HG03354 (cell line): Measurements from ENCODE around the gene AP1B1.

Experiments
- ATAC-seq: cut with Tn5 transposase; IDR thresholded peaks from one replicate; pipeline ENCODE4 v1.9.1; 2021; ENCODE audit warnings: mild to moderate bottlenecking; ENCODE audit not compliant: unreplicated experiment, poor library complexity, severe bottlenecking

The AP1B1 gene

GRCh38 chr22:29336751-29337490 lies 51.4 kb downstream of the AP1B1 start:
- ATAC-seq, result no peak

- ATAC-seq, result no peak
Observed at GRCh38 chr22:29335656-29336055, 52.7 kb downstream of the AP1B1 start.

- no peak for ATAC-seq
Observed at GRCh38 chr22:29334696-29335344, 53.5 kb downstream of the AP1B1 start.

DNA sequence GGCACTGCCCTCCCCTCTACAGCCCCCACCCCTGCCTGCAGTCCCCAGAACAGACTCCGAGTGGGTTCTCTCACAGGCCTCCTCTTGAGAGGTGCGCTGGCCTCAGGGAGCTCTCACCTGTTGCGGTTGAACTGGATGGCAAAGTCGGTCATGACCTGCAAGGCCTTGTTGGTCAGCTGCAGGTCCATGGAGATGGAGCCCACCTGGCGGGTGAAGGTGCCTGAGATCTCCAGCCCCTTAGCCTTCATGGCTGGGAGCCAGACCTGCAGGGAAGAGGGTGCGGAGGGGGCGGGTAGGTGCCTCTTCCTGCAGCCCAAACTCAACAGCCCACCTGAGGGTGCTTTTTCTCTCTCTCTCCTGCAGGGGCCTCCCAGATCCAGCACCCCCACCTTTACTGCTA lies 54.2 kb downstream of the AP1B1 start:
- ATAC-seq, result no peak

- no peak for ATAC-seq
Observed at GRCh38 chr22:29332886-29333496, 55.4 kb downstream of the AP1B1 start.

DNA sequence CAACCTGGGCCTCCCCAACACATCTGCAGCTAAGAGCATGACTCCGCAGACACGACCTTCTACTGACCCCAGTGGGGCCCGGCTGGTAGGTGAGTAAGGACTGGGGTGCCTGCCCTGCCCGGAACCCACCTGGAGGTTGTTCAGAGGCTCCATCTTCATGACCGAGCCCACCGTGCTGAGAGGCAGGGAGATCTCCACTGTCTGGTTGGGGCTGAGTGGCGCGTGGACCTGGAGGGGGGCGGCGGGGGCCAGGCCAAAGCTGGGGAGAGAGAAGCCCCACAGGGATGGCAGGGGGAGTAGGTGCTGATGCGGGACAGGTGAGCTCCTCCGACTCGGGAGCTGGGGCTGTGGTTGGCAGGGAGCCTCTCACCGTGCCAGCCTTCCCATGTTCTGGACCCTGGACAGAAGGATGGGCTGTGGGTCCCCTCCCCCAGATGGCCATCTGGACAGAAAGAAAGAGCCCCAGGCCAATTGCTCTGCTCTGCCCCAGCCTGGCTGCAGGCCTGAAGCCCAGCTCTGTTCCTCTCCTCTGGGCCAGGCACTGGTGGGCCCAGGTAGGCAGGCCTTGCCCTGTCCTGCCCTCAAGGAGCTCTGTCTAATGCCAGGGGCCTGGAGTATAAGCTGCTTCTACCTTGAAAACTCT lies 56.6 kb downstream of the AP1B1 start:
- no peak for ATAC-seq

DNA sequence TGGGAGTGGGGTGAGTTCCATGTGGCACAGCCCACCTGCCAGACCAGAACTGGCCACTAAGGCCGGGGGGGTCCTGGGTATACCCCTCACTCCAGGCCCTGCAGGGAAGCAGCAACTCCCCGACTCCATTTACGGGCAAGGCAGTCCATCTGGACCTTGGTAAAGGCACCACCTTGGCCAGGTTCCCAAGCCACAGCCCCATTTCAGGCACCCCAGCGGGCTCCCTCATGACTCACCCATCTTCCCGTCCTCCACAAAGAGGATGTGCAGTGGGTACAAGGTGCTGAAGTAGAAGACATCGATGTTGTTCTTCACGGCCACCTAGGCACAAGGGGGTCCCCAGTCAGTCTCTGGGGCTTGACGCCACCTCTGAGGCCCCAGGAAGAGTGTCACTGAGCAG lies 57.2 kb downstream of the AP1B1 start:
- no peak for ATAC-seq

GRCh38 chr22:29330753-29331152 lies 57.6 kb downstream of the AP1B1 start:
- no peak for ATAC-seq

DNA sequence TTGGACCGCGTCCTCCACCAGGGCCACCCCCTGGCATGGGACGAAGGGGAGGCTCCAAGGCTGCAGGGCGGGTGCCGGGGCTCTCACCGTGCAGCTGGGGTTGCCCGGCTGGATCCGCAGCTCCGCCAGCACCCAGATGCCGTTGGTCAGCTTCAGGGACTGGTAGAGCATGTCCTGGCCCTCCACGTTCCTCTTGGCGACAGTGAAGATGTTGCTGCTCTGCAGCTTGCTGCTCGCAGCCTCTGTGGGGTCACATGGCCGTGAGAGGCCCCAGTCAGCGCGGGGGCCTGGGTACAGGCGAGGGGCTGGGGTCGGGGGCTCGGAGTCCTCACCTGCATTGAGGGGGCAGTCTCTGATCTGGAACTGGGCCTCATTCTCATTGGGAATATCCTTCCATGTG lies 58.1 kb downstream of the AP1B1 start:
- no peak for ATAC-seq

DNA sequence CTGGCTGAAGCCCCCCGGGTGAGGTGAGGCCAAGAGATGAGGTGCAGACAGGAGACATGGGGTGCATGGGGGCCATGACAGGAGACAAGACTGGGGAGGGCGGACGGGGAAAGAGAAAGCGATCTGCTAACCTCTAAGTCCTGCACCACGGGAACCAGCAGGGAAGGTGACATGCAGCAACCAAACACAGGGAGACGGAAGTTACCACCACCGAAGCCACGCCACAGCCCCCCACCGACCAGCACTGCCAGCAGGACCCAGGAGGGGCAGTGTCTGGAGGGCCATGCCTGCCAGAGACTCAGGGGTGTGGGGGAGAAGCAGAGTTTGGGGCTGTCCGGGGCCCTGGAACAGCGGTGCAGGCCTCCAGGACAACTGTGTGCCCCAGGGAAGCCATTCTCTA lies 58.8 kb downstream of the AP1B1 start:
- ATAC-seq, result no peak

DNA sequence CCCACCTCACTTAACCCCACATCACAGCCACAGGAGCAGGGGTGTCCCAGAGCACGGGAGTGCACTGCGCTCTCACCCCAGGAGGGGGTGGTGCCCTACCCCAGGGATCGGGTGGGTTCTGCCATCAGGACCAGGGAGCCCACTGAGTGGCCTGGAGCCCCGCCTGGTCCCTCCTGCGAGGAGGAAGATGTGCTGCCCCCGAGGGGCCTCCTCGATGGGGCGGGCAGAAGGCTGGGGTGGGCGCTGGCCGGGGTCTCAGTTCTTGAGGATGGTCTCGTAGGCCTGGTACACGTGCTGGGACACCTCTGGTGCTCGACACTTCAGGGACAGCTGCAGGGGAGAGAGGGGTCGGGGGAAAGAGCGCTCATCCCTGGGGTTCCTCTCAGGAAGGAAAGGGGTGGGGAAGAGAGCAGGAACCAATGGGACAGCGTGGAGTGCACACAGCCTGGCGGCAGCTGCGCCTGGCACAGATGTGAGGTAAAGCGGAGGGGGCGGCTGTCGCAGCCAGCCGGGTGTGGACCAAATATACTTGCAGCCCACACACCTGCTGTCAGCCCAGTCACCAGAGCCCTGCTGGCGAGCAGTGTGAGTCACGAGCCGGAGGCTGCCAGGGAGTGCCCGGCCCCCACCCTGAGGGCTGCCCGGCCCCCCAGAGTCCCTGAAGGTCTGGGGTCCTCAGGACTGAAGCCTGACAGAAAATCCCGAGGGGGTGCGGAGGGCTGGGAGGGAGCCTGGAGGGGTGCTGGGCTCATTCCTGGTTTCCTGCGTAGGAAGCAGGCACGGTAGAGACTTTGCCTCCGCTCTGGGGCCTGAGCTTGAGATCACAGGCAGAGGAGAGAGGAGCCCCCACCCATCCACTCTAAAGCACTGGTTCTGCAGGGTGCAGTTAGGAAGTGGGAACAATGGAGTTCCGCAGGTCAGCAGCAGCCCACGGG lies 59.5 kb downstream of the AP1B1 start:
- no peak for ATAC-seq

GRCh38 chr22:29328055-29328454 lies 60.3 kb downstream of the AP1B1 start:
- no peak for ATAC-seq

DNA sequence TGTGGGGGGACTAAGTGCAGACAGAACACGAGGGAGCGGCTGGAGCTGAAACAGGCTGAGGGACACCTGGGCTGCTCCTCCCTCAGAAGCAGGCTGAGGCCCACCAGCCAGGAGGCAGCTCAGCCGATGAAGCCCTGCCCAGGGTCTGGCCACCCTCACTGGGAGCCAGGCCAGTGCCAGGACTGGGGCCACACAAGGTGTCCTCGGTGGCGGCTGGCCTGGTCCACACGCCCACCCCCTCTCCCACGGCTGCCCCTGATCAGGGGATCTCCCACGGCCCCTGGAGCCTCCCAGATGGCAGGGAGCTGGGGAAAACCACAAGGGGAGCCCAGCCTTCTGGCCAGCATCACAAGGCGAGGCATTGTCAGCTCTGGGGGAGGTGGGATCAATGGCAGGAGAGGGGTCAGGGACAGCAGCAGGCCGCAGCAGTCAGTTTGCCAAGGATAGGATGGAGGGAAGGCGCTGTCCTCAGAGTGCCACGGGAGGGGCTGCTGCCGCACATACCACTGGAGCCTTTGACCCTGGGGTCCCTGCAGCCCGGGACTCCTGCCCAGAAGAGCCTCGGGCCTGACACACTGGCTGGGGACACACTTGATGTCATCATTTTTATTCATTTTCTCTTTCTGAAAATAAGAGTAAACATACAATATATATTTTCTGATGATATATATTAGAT lies 61.1 kb downstream of the AP1B1 start:
- no peak for ATAC-seq

GRCh38 chr22:29326481-29326880 lies 61.9 kb downstream of the AP1B1 start:
- ATAC-seq, result no peak

GRCh38 chr22:29325785-29326315 lies 62.5 kb downstream of the AP1B1 start:
- ATAC-seq, result no peak

GRCh38 chr22:29325356-29325755 lies 63.0 kb downstream of the AP1B1 start:
- no peak for ATAC-seq

DNA sequence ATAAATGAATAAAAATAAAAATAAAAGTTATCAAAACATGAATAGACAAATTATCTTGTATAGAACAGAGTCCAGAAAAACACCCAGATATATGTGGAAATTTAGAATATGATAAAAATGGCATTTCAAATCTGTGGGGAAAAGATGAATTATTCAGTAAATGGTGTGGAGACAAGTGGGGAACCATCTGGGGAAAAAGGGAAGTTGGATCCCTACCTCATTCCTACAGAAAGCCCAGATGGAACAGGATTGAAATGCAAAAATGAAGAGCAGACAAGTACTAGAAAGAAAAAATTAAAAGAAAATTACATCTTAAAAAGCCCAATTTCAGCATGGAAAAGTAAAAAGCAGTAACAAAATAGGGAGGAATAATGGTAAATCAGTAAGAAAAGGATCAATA lies 64.7 kb downstream of the AP1B1 start:
- ATAC-seq, result no peak

GRCh38 chr22:29320546-29320945 lies 67.8 kb downstream of the AP1B1 start:
- no peak for ATAC-seq

DNA sequence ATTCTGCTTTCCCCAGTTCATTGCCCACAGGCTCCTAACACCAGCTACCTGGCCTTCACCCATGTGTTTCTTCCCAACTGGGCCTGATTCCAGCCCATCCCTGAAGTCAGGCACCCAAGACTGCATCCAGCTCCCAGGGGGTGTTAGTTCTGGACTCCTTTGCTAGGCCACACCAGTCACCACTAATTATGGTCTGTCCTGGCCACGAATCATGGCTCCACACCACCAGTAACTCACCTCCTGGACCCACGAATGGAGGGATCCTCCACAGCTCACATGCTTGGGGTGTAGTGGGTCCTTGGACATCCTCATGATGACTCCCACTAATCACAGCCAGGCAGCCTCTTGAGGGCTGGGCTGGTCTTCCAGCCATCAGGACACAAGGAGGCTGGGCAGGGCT lies 69.3 kb downstream of the AP1B1 start:
- no peak for ATAC-seq
